Activated CD8-positive, alpha-beta T cell treated with anti-CD3 and anti-CD28 coated beads for 36 hours (primary cell): ENCODE results near the gene SREBF2. TPM values are rescaled to one million over a fixed set of nuclear protein-coding genes. Genes with fewer than 3 reads are reported as not detected.
A peak's percentile ranks its signal among the peaks of the same experiment; 100 is the strongest.
"Not testable (repeated sequence)": the region's sequence is repeated elsewhere in the genome, so short reads cannot be mapped to it uniquely, and the experiment has no call there.

Experiments used
- ATAC-seq: fragments of 200-7000 bp; cut with Tn5 transposase; one replicate; pipeline ENCODE4 v1.10.0; 2021; ENCODE audit warnings: mild to moderate bottlenecking, moderate library complexity
- CTCF ChIA-PET: fragments of 350-600 bp; sonication (Branson Sonifier 250); formaldehyde crosslinking; loops from one replicate; lab custom pipeline; 2021; ENCODE audit warnings: antibody characterized with exemption; lab: Charles Lee
- POLR2A ChIA-PET: fragments of 350-600 bp; sonication (Branson Sonifier 250); formaldehyde crosslinking; loops from one replicate; lab custom pipeline; 2021; ENCODE audit warnings: antibody characterized with exemption; lab: Charles Lee
- DNase-seq: peaks from one replicate; pipeline ENCODE4 v3.0.0-alpha.2; 2020
- H3K27ac Mint-ChIP-seq: one replicate; pipeline ENCODE4 v1.8.0; 2021; ENCODE audit warnings: mild to moderate bottlenecking, mixed read lengths
- H3K27me3 Mint-ChIP-seq: one replicate; pipeline ENCODE4 v1.8.0; 2021; ENCODE audit warnings: mixed read lengths
- H3K36me3 Mint-ChIP-seq: one replicate; pipeline ENCODE4 v1.8.0; 2021; ENCODE audit warnings: low read depth, mixed read lengths
- H3K4me1 Mint-ChIP-seq: one replicate; pipeline ENCODE4 v1.8.0; 2021; ENCODE audit warnings: low read depth, mixed read lengths
- H3K4me3 Mint-ChIP-seq: one replicate; pipeline ENCODE4 v1.8.0; 2021; ENCODE audit warnings: mild to moderate bottlenecking, moderate library complexity, mixed read lengths
- H3K9me3 Mint-ChIP-seq: one replicate; pipeline ENCODE4 v1.8.0; 2021; ENCODE audit warnings: mixed read lengths
- CTCF ChIP-seq: fragments of 200-600 bp; IDR thresholded peaks from one replicate; pipeline ENCODE4 v1.8.0; 2022; ENCODE audit warnings: antibody characterized with exemption, mild to moderate bottlenecking
- intact Hi-C: fragments of 100-400 bp; cut with micrococcal nuclease; formaldehyde crosslinking; loops from one replicate; pipeline ENCODE4 v1.10.0; 2022
- total RNA-seq, 2 experiments: library from RNA; stranded (reverse); gene quantifications; one replicate each; pipeline ENCODE4 v1.2.3, GENCODE V29; 2021

The SREBF2 gene
- total RNA-seq, 2 experiments from 2014 or later = 87.1 to 92.9 TPM

- ATAC-seq = peak; percentile 46
- intact Hi-C loops = loop anchor here (5.0 kb wide), 1 partner anchor 80 kb away; no protein-coding TSS in a partner anchor
- Mint-ChIP-seq H3K27me3 (no peaks in the 10 kb centered on the region), H3K9me3 (no peaks in the 10 kb centered on the region), H3K27ac (peak overlapping the region; percentile 98), H3K4me1 (peaks cover 71% of the 10 kb centered on the region), H3K4me3 (peak overlapping the region; percentile 65), H3K36me3 (peaks cover 27% of the 10 kb centered on the region)
- TF ChIP-seq CTCF = no peak
- CTCF ChIA-PET = interaction anchor here (0.7 to 2.3 kb wide), 15 partner anchors 10 to 208 kb away, joined by 3 to 18 read pairs (median 6); partner anchors contain the start of genes CCDC134, CENPM and SREBF2
- POLR2A ChIA-PET = interaction anchor here (0.9 to 3.7 kb wide), 23 partner anchors 10 to 209 kb away, joined by 3 to 50 read pairs (median 5); partner anchors contain the start of genes CCDC134, CENPM, NAGA and SNU13
- peak; percentile 75 for DNase-seq
These were observed 29.2 kb downstream of the SREBF2 start for GRCh38 chr22:41862160-41862529.

- H3K4me3 Mint-ChIP-seq = peak overlapping the region; percentile 65
- no peak for TF ChIP-seq CTCF
- no peaks in the 10 kb centered on the region for H3K9me3 Mint-ChIP-seq
- DNase-seq = peak; percentile 80
- ATAC-seq = peak; percentile 71
- POLR2A ChIA-PET = interaction anchor here (0.9 to 3.7 kb wide), 23 partner anchors 9 to 208 kb away, joined by 3 to 50 read pairs (median 5); partner anchors contain the start of genes CCDC134, CENPM, NAGA and SNU13
- peaks cover 65% of the 10 kb centered on the region for H3K4me1 Mint-ChIP-seq
- peak overlapping the region; percentile 98 for H3K27ac Mint-ChIP-seq
- no peaks in the 10 kb centered on the region for H3K27me3 Mint-ChIP-seq
- intact Hi-C loops = loop anchor here (1.0 to 5.0 kb wide), 2 partner anchors 11 to 80 kb away; no protein-coding TSS in a partner anchor
- CTCF ChIA-PET = interaction anchor here (0.7 to 2.3 kb wide), 16 partner anchors 9 to 207 kb away, joined by 3 to 18 read pairs (median 5); partner anchors contain the start of genes CCDC134, CENPM, SHISA8 and SREBF2
- peaks cover 31% of the 10 kb centered on the region for H3K36me3 Mint-ChIP-seq
These were observed 29.8 kb downstream of the SREBF2 start for GRCh38 chr22:41862530-41863266.

GRCh38 chr22:41863472-41863871 lies 30.6 kb downstream of the SREBF2 start:
- H3K4me1 Mint-ChIP-seq = peaks cover 57% of the 10 kb centered on the region
- DNase-seq (no peak), ATAC-seq (no peak)
- H3K4me3 Mint-ChIP-seq = peak overlapping the region; percentile 65
- H3K36me3 Mint-ChIP-seq = peaks cover 34% of the 10 kb centered on the region
- TF ChIP-seq CTCF = no peak
- no peaks in the 10 kb centered on the region for H3K27me3 Mint-ChIP-seq
- ChIA-PET POLR2A (interaction anchor here (0.8 to 3.7 kb wide), 14 partner anchors 9 to 208 kb away, joined by 3 to 50 read pairs (median 11); partner anchors contain the start of genes CCDC134, CENPM, NAGA and SREBF2), CTCF (interaction anchor here (0.6 to 2.3 kb wide), 6 partner anchors 8 to 196 kb away, joined by 3 to 18 read pairs (median 5); partner anchors contain the start of gene SHISA8)
- H3K27ac Mint-ChIP-seq = peak overlapping the region; percentile 98
- intact Hi-C loops = loop anchor here (1.0 to 5.0 kb wide), 2 partner anchors 10 to 79 kb away; no protein-coding TSS in a partner anchor
- no peaks in the 10 kb centered on the region for H3K9me3 Mint-ChIP-seq

GRCh38 chr22:41868556-41868955 lies 35.7 kb downstream of the SREBF2 start:
- ATAC-seq = no peak

GRCh38 chr22:41870081-41870480 lies 37.2 kb downstream of the SREBF2 start:
- H3K9me3 Mint-ChIP-seq, DNase-seq, H3K4me3 Mint-ChIP-seq, POLR2A ChIA-PET, H3K27ac Mint-ChIP-seq, H3K27me3 Mint-ChIP-seq, ATAC-seq: not testable (repeated sequence)
- intact Hi-C loops = loop anchor here (5.0 kb wide), 1 partner anchor 38 kb away; the partner anchor contains the start of gene SREBF2
- Mint-ChIP-seq H3K4me1 (peaks cover 48% of the 10 kb centered on the region), H3K36me3 (peaks cover 65% of the 10 kb centered on the region)
- CTCF ChIA-PET = interaction anchor here (3.4 kb wide), 1 partner anchor 7 kb away, joined by 18 read pairs; no protein-coding TSS in a partner anchor

More at GRCh38 chr22:41868556-41868955, 35.7 kb downstream of the SREBF2 start:
- peaks cover 56% of the 10 kb centered on the region for H3K36me3 Mint-ChIP-seq
- peaks cover 41% of the 10 kb centered on the region for H3K4me1 Mint-ChIP-seq
- intact Hi-C loops = no loop called here
- ChIA-PET CTCF (no interaction called here), POLR2A (interaction anchor here (1.0 to 1.5 kb wide), 2 partner anchors 11 to 58 kb away, joined by 3 to 5 read pairs; partner anchors contain the start of gene TNFRSF13C)
- H3K27ac Mint-ChIP-seq = no peak overlapping the region
- H3K4me3 Mint-ChIP-seq = no peak overlapping the region
- no peaks in the 10 kb centered on the region for H3K27me3 Mint-ChIP-seq
- no peaks in the 10 kb centered on the region for H3K9me3 Mint-ChIP-seq
- no peak for DNase-seq
- TF ChIP-seq CTCF = no peak
